Left ventricle myocardium superior (tissue), 1 donor: ENCODE measurements around the gene KYNU. TPM values are rescaled to one million over a fixed set of nuclear protein-coding genes. Genes with fewer than 3 reads are reported as not detected.
"Not testable (repeated sequence)": the region's sequence is repeated elsewhere in the genome, so short reads cannot be mapped to it uniquely, and the experiment has no call there.

Source experiments
- ATAC-seq: fragments of 200-7000 bp; cut with Tn5 transposase; one replicate; pipeline ENCODE4 v1.9.1; 2020; ENCODE audit warnings: mild to moderate bottlenecking, moderate library complexity
- DNase-seq: peaks from one replicate; pipeline ENCODE4 v3.0.0-alpha.2; 2020
- intact Hi-C: fragments of 100-400 bp; cut with micrococcal nuclease; formaldehyde crosslinking; loops from one replicate; pipeline ENCODE4 v1.11.0; 2022
- total RNA-seq: library from RNA; stranded (reverse); fragmentation: NEBNext Ultra II Directional; extraction: Animal tissue kit (Norgen Biotek cat#: 25700); gene quantifications from one replicate; pipeline ENCODE4 v1.2.1, GENCODE V29; 2021
- donor health status: DM: no; HTN: yes; CAD: no; lungs with severe emphysema.

Gene KYNU
- total RNA-seq, 1 donor from 2014 or later: 1.4 TPM

DNA sequence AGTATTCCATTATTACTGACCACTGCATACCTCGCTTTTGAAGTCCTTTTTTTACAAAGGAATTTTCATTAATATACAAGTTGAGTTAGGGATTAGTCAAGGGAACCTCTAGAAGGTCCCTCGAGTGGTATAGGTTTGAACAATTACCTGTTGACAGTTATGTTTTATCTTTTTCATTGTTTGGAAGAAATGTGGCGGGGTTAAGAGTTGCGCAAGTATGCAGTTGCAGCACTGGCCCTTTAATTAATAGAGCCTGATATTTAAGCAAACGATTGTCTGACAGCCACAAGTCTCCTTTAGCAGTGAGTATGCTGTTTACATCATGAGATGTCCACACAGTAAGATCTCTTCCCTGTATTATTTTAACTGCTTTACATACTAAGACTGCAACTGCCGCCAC is 24.3 kb downstream of the KYNU start:
- intact Hi-C loops: no loop called here
- ATAC-seq: no peak

DNA sequence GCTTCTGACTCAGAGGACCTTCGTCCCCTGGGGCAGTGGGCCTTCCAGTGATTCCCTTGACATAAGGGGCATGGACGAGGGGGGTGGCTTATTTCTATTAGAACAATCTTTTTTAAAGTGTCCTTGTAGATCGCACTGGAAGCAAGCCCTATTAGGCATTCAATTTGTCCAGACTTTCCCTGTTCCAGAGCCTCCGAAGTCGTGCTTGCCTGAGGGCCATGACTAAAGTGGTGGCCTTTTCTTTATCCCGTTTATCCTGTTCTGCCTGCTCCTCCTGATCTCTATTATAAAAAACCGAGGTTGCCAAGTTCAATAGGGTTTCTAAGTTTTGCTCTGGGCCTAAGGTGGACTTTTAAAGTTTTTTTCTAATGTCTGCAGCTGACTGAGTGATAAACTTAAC is 26.3 kb downstream of the KYNU start:
- ATAC-seq, intact Hi-C loops, DNase-seq: not testable (repeated sequence)

More for the DNA sequence above, 24.3 kb downstream of the KYNU start:
- DNase-seq: no peak

DNA sequence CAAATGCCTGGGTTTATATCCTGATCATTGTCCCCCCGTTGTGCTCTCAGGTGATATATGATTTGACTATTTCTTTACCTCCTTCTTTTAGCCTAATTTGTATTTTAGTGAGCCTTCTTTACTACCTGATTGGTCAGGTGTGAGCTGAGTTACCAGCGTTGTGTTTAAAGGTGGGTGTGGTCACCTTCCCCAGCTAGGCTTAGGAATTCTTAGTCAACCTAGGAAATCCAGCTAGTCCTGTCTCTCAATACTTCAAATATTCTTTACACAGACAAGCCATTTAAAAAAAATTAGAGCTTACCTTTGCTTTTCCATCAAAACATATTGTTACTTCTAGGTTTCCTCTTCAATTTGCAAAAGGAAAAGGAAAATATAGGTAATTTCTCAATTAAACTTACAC is 30.2 kb downstream of the KYNU start:
- DNase-seq: no peak
- intact Hi-C loops: no loop called here
- ATAC-seq: no peak

GRCh38 chr2:142914507-142915313 is 37.2 kb downstream of the KYNU start:
- intact Hi-C loops: no loop called here
- DNase-seq: no peak
- ATAC-seq: no peak

DNA sequence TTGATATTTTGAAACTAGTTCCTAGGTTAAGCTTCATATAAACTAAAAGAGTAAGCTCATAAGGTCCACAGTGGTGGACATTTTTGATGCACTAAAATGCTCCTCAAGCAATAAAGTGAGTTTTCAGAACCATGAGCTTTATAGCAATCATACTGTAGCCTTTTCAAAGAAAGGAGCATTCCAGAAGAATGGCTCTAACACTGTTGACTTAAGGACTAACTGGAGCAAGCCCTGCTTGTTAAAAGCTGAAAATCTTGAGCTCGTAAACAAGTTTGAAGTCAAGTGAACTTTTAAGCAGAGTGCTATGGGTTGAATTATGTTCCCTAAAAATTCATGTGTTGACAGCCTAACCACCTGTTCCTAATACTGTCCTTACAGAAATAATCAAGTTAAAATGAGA is 38.0 kb downstream of the KYNU start:
- intact Hi-C loops: no loop called here
- DNase-seq: no peak
- ATAC-seq: no peak

DNA sequence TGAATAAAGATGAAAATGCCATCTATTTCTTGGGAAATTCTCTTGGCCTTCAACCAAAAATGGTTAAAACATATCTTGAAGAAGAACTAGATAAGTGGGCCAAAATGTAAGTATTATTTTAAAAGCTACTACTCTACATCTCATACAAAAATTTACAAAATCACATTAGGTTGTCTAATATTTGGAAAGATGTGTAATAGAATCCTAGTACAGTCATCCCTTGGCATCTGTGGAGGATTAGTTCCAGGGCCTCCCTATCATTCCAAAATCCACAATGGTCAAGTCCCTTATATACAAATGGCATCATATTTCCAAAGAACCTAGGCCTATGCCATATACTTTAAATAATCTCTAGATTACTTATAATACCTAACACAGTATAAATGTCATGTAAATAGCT is 41.2 kb downstream of the KYNU start:
- ATAC-seq: no peak
- no peak for DNase-seq
- intact Hi-C loops: no loop called here

DNA sequence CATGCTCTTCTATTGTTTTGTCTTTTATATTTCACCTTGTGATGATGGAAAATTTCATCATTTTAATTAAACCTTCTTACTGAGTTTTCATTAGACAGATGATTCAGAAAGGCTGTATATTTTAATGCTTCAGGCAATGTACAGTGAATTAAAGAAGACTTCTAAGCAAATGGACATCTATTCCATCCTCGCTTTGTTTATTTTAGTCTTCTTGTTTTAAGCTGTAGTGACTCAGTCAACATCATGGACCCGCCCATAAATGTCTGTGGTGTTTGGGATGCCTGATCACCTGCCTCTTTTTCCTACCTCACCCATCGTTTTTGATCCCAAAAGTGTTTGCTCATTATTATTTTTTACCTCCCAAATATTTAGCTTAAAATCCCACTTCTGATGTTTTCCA is 43.1 kb downstream of the KYNU start:
- no peak for DNase-seq
- ATAC-seq: no peak
- intact Hi-C loops: no loop called here

DNA sequence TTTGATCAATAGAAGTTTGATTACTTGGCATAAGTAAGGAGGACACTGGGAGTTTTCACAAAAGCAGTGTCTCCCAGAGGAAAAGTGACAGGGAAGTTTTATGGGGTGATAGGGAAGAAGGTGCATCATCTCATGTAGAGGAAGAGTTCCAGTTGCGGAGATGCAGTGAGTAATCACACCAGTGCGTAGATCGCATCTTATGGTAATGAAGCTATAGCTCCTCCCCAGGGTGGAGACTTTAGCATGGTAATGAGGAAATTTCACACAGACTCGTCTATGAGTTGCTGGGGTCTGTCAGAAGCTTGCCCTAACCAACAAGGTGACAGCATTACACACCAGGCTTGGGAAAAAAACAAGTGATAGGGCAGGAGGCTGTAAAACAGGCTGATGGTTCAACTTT is 49.0 kb downstream of the KYNU start:
- ATAC-seq: no peak
- DNase-seq: no peak
- intact Hi-C loops: no loop called here

DNA sequence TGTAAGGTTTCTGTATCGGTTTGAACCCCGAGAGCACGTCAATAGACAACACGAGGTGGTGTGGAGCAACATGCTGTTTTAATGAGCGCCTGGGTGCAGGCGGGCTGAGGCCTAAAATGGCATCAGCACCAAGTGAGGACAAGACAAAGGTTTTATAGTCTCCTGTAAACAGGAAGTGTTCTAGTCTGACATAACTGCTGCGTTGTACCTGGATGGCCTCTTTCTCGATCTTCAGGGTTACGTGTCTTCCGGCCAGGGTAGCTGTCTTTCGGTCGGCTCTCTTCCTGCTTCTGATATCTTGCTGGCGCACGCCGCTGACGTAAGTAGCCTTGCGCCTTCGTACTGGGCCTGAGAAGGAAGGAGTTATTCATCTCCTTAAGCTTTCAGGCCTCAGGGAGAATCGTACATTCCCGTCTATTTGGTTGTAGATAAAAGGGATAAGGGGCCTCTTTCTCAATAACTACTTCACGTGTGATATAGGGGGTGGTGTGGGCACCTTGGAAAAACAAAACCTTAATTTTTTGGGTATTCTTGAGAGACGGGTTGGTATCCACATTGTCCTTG is 53.5 kb downstream of the KYNU start:
- no peak for ATAC-seq
- DNase-seq: no peak
- intact Hi-C loops: no loop called here

- intact Hi-C loops: no loop called here
- DNase-seq: no peak
- no peak for ATAC-seq
Observed at GRCh38 chr2:142933916-142934315, 56.5 kb downstream of the KYNU start.

DNA sequence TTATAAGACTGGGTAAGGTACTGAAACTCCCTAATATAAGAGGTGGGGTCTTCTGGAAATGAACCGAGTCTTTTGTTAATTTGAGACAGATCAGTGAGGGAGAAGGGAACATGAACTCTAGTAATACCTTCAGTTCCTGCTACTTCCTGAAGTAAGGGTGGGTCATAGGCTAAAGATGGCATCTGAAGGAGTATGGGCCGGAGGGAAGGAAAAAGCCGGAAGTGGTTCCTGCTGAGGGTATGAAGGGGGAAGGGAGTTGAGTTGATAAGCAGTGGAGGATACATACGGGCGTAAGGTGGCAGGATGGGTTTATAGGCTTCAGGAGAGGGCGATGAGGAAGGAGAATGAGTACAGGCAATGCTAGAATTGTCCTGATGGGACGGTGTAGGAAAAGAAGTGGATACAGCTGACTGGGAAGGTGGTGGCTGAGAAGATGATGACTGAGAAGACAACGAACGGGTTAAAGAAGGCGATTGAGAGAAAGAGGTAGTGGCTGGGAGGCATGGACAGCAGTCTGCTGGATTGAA is 58.2 kb downstream of the KYNU start:
- ATAC-seq (no peak), DNase-seq (no peak)
- intact Hi-C loops: no loop called here

- no peak for ATAC-seq
- intact Hi-C loops: no loop called here
- DNase-seq: no peak
Observed at GRCh38 chr2:142936629-142937028, 59.2 kb downstream of the KYNU start.

DNA sequence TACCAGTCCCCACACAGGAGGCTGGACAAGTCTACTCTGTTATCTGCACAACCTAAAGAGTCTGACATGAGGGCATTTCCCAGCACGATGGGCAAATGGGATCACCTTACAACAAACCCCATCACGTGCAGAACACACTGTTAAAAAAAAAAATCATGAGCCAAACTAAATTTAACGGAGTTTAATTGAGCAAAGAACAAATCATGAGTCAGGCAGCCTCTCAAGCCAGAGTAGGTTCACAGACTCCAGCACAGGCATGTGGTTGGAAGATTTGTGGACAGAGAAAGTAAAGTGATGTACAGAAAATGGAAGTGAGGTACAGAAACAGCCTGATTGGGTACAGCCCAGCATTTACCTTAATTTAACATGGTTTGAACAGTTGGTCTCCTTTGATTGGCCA is 59.9 kb downstream of the KYNU start:
- DNase-seq: no peak
- ATAC-seq: no peak
- intact Hi-C loops: no loop called here

- intact Hi-C loops: no loop called here
- DNase-seq (no peak), ATAC-seq (no peak)
Observed at GRCh38 chr2:142938240-142938639, 60.8 kb downstream of the KYNU start.

- no peak for ATAC-seq
- intact Hi-C loops: no loop called here
- no peak for DNase-seq
Observed at GRCh38 chr2:142940606-142941223, 63.3 kb downstream of the KYNU start.

- intact Hi-C loops: no loop called here
- ATAC-seq: no peak
- DNase-seq: no peak
Observed at GRCh38 chr2:142942690-142943089, 65.2 kb downstream of the KYNU start.

DNA sequence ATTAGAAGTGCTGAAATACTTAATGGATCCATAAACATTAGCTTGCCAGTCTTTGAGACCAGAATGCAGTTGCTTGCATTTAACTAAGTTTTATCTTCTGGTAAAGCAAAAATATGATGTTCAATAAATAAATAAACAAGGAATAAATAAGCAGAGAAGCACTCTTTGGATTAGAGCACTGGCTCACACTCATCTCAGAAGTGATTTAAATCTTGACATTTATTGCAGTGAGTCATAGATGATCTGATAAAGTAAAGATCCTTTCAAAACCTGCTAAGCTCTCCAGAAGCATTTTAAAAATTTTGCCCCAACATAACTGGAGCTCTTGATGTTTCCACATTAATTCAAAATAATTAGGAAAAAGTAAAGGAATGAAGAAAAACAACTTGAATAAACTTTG is 66.8 kb downstream of the KYNU start:
- DNase-seq (no peak), ATAC-seq (no peak)
- intact Hi-C loops: no loop called here

DNA sequence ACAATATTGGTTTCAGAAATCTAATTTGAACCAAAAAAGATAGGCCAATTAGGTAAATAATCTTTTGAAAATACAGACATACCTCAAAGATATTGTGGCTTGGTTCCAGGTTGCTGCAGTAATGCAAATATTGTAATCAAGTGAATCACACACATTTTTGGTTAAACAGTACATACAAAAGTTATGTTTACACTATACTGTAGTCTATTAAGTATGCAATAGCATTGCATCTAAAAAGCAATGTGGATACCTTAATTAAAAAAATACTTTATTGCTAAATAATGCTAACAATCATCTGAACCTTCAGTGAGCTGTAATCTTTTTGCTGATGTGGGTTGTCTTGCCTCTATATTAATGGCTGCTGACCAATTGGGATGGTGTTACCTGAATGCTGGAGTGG is 67.3 kb downstream of the KYNU start:
- intact Hi-C loops: no loop called here
- no peak for ATAC-seq
- DNase-seq: no peak

DNA sequence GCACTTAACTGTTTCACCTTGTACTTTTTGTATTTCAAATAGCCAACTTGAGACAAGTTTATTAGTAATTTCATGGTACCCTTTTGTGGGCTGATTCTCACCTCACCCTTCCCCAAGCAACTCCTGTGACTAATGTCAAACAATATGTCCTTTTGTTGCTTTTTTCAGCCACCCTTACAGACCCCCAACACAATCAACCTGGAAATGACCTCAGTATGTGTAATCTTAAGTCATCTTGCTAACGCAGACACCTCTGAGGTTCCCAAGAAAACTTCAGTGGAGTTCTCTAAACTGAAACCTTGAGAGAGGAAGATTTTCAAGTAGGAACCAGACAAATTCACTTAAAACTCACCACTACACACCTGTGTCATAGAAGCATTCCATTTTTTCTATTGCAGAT is 69.5 kb downstream of the KYNU start:
- DNase-seq (no peak), ATAC-seq (no peak)
- intact Hi-C loops: no loop called here

DNA sequence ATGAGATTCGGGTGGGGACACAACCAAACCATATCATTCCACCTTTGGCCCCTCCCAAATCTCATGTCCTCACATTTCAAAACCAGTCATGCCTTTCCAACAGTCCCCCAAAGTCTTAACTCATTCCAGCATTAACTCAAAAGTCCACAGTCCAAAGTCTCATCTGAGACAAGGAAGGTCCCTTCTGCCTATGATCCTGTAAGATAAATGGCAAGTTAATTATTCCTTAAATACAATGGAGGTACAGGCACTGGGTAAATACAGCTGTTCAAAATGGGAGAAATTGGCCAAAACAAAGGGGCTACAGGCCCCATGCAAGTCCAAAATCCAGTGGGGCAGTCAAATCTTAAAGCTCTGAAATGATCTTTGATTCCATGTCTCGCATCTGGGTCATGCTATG is 71.3 kb downstream of the KYNU start:
- ATAC-seq, DNase-seq, intact Hi-C loops: not testable (repeated sequence)
